PC-3 (cell line): ENCODE measurements around the gene CCL16. TPM values are rescaled to one million over a fixed set of nuclear protein-coding genes. Genes with fewer than 3 reads are reported as not detected.

ENCODE experiments used
- ATAC-seq: fragments of 200-7000 bp; cut with Tn5 transposase; 2 replicates; pipeline ENCODE4 v1.9.1; 2020; ENCODE audit warnings: mild to moderate bottlenecking, moderate library complexity
- BruUV-seq: library from RNA; stranded (reverse); fragments of 400-500 nt; replicated peaks from 2 replicates; lab custom pipeline; 2021; lab: Mats Ljungman, UMichigan
- CTCF ChIA-PET: fragments of 300-600 bp; sonication (Branson Sonifier 250); formaldehyde crosslinking; loops from one replicate; lab custom pipeline; 2022; ENCODE audit warnings: antibody characterized with exemption; lab: Charles Lee
- POLR2A ChIA-PET: fragments of 300-600 bp; sonication (Branson Sonifier 250); formaldehyde crosslinking; loops from one replicate; lab custom pipeline; 2022; ENCODE audit warnings: antibody characterized with exemption; ENCODE audit not compliant: unreplicated experiment; lab: Charles Lee
- DNase-seq: peaks from one replicate; pipeline ENCODE4 v3.0.0-alpha.2; 2015
- H2AFZ ChIP-seq: fragments of 300-600 bp; sonication (generic); 2 replicates; pipeline ENCODE4 v1.6.0; 2016; ENCODE audit warnings: antibody characterized with exemption, low read length
- H3F3A ChIP-seq: fragments of 300-600 bp; sonication (generic); one replicate; pipeline ENCODE4 v1.6.0; 2017; ENCODE audit warnings: antibody characterized with exemption, low read length, control low read depth, mild to moderate bottlenecking; ENCODE audit not compliant: unreplicated experiment
- H3K27ac ChIP-seq: fragments of 300-600 bp; sonication (generic); 2 replicates; pipeline ENCODE4 v1.5.1; 2016; ENCODE audit warnings: mild to moderate bottlenecking, low read length
- H3K27me3 ChIP-seq: fragments of 300-600 bp; sonication (generic); 2 replicates; pipeline ENCODE4 v1.6.1; 2016; ENCODE audit warnings: low read length, mixed read lengths
- H3K36me3 ChIP-seq: fragments of 300-600 bp; sonication (generic); 2 replicates; pipeline ENCODE4 v1.6.1; 2016; ENCODE audit warnings: low read depth, mixed run types, low read length, mixed read lengths
- H3K4me1 ChIP-seq: fragments of 300-600 bp; sonication (generic); 2 replicates; pipeline ENCODE4 v1.5.1; 2016; ENCODE audit warnings: low read length; ENCODE audit not compliant: insufficient read depth
- H3K4me2 ChIP-seq: fragments of 300-600 bp; sonication (generic); 2 replicates; pipeline ENCODE4 v1.6.0; 2016; ENCODE audit warnings: low read length
- H3K4me3 ChIP-seq: fragments of 300-600 bp; sonication (generic); 2 replicates; pipeline ENCODE4 v1.5.1; 2016; ENCODE audit warnings: mild to moderate bottlenecking, low read length, mixed read lengths
- H3K79me2 ChIP-seq: fragments of 300-600 bp; sonication (generic); 2 replicates; pipeline ENCODE4 v1.6.1; 2017; ENCODE audit warnings: low read length, mixed read lengths
- H3K9ac ChIP-seq: fragments of 300-600 bp; sonication (generic); 2 replicates; pipeline ENCODE4 v1.6.0; 2016; ENCODE audit warnings: mild to moderate bottlenecking, low read length
- H3K9me2 ChIP-seq: fragments of 300-600 bp; sonication (generic); replicated peaks from 2 replicates; pipeline ENCODE4 v1.6.1; 2016; ENCODE audit warnings: mixed run types, low read length, mixed read lengths
- H3K9me3 ChIP-seq: fragments of 300-600 bp; sonication (generic); 2 replicates; pipeline ENCODE4 v1.6.1; 2016; ENCODE audit warnings: low read length, mixed read lengths
- H4K20me1 ChIP-seq: fragments of 300-600 bp; sonication (generic); 2 replicates; pipeline ENCODE4 v1.6.1; 2016; ENCODE audit warnings: low read length, mixed read lengths
- EZH2 ChIP-seq: fragments of 300-600 bp; sonication (generic); IDR thresholded peaks from one replicate; pipeline ENCODE4 v1.6.1; 2017; ENCODE audit warnings: antibody characterized with exemption, mild to moderate bottlenecking, low read length; ENCODE audit not compliant: unreplicated experiment
- EZH2phosphoT487 ChIP-seq: fragments of 300-600 bp; sonication (generic); IDR thresholded peaks from 2 replicates; pipeline ENCODE4 v1.6.1; 2018; ENCODE audit warnings: mild to moderate bottlenecking, antibody characterized with exemption, low read length, borderline replicate concordance
- intact Hi-C: fragments of 100-400 bp; cut with micrococcal nuclease; formaldehyde crosslinking; loops from 2 replicates; pipeline ENCODE4 v1.9.0; 2023
- total RNA-seq: library from RNA; depleted of rRNA; stranded (reverse); fragments of >200 nt; gene quantifications from 2 replicates; pipeline ENCODE4 v1.2.3, GENCODE V29; 2014
- TF ChIP-seq, protein P1 (sequence below): fragments of 300-600 bp; sonication (generic); conservative IDR thresholded peaks from 2 replicates; pipeline ENCODE4 v1.5.1; 2017; ENCODE audit warnings: antibody characterized with exemption, low read depth, mild to moderate bottlenecking, low read length

Gene CCL16
- total RNA-seq, 1 experiment from 2014 or later, result not detected

DNA sequence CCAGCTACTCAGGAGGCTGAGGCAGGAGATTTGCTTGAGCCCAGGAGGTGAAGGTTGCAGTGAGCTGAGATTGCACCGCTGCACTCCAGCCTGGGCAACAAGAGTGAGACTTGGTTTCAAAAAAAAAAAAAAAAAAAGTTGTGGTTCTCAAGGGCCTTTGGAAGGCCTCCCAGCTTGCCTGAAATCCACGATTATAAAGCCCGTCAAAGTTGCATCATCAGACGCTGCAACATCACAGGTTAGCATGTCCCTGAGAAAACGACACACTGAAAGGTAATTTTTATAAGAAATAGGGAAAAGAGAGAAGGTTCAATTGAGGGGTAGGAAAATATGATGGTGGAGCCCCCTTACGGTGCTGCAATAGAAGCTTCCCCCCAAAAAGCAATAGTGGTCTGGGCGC, 33.2 kb downstream of the CCL16 start:
- Histone ChIP-seq H3K4me2 (no peak overlapping the region), H3K4me3 (no peak overlapping the region), H3F3A (no peaks in the 10 kb centered on the region), H3K9me3 (no peaks in the 10 kb centered on the region), H3K27ac (no peak overlapping the region), H3K4me1 (no peaks in the 10 kb centered on the region), H3K79me2 (no peaks in the 10 kb centered on the region), H3K27me3 (peaks cover 6% of the 10 kb centered on the region; the same call in 1 of the 2 replicates), H2AFZ (no peak overlapping the region), H4K20me1 (no peaks in the 10 kb centered on the region), H3K9ac (no peak overlapping the region), H3K36me3 (no peaks in the 10 kb centered on the region), H3K9me2 (no peaks in the 10 kb centered on the region)
- no peak for ATAC-seq
- intact Hi-C loops, result no loop called here
- CTCF ChIA-PET, result no interaction called here
- no peak for DNase-seq
- no peak for TF ChIP-seq EZH2phosphoT487
- TF ChIP-seq EZH2, result no peak
- TF ChIP-seq, protein P1, sequence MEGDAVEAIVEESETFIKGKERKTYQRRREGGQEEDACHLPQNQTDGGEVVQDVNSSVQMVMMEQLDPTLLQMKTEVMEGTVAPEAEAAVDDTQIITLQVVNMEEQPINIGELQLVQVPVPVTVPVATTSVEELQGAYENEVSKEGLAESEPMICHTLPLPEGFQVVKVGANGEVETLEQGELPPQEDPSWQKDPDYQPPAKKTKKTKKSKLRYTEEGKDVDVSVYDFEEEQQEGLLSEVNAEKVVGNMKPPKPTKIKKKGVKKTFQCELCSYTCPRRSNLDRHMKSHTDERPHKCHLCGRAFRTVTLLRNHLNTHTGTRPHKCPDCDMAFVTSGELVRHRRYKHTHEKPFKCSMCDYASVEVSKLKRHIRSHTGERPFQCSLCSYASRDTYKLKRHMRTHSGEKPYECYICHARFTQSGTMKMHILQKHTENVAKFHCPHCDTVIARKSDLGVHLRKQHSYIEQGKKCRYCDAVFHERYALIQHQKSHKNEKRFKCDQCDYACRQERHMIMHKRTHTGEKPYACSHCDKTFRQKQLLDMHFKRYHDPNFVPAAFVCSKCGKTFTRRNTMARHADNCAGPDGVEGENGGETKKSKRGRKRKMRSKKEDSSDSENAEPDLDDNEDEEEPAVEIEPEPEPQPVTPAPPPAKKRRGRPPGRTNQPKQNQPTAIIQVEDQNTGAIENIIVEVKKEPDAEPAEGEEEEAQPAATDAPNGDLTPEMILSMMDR, result no peak
- no TSS peak for BruUV-seq
- POLR2A ChIA-PET, result no interaction called here

DNA sequence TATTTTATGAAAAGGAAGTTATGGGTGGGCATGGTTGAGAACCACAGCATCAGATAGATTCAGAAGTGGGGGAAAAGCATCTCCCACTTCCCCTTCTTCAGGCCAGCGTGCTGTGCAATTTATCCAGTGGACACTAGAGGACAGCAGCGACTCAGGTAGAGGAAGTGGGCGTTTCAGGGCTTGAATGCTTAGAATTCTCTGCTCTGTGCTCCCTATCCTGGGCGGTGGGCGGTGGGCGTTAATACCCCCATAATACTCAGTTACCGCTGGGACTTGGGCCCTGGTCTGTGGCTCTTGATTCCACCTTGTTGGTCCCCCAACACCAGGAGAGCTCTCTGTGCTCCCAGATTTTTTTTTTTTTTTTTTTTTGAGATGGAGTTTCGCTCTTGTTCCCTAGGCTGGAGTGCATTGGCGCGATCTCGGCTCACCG, 34.1 kb downstream of the CCL16 start:
- H2AFZ ChIP-seq, result peak overlapping the region; percentile 79
- ChIA-PET CTCF (no interaction called here), POLR2A (no interaction called here)
- H3K9ac ChIP-seq, result no peak overlapping the region
- TF ChIP-seq, protein P1, result peak; percentile 65
- no peak for TF ChIP-seq EZH2
- H3K27ac ChIP-seq, result no peak overlapping the region
- no peaks in the 10 kb centered on the region for H4K20me1 ChIP-seq
- H3K79me2 ChIP-seq, result no peaks in the 10 kb centered on the region
- no peaks in the 10 kb centered on the region for H3K4me1 ChIP-seq
- peak; percentile 75 for ATAC-seq
- H3K27me3 ChIP-seq, result 0 out of 2 replicates have a peak, but pooled peaks cover 7% of the 10 kb centered on the region
- BruUV-seq, result no TSS peak
- no peaks in the 10 kb centered on the region for H3K9me2 ChIP-seq
- H3K36me3 ChIP-seq, result no peaks in the 10 kb centered on the region
- peak overlapping the region; percentile 83 for H3K4me2 ChIP-seq
- intact Hi-C loops, result no loop called here
- no peaks in the 10 kb centered on the region for H3F3A ChIP-seq
- H3K9me3 ChIP-seq, result no peaks in the 10 kb centered on the region
- peak overlapping the region; percentile 63 for H3K4me3 ChIP-seq
- DNase-seq, result peak; percentile 62

DNA sequence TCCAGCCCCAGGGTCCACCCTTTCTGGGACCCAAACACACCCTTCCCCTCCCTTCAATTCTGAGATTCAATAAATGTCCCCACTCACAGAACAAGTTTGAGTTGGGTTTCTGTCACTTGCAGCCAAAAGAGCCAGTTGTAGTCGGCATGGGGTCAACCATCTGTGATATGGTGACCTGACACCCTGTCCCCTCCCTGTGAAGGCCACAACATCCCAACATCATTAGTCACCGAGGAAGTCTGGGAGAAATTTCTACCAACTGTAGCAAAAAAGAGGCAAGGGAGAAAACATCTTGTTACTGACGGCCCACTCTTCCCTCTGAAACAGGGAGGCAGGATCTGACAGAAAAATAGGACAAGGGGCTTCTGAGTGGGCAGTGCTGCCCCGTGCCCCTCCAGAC, 37.1 kb downstream of the CCL16 start:
- no peak overlapping the region for H2AFZ ChIP-seq
- TF ChIP-seq EZH2, result no peak
- TF ChIP-seq, protein P1, result no peak
- no peak for TF ChIP-seq EZH2phosphoT487
- ChIA-PET CTCF (interaction anchor here (0.5 kb wide), 1 partner anchor 539 kb away, joined by 4 read pairs; no protein-coding TSS in a partner anchor), POLR2A (no interaction called here)
- no peak for ATAC-seq
- no peaks in the 10 kb centered on the region for H3F3A ChIP-seq
- no peak overlapping the region for H3K27ac ChIP-seq
- H3K27me3 ChIP-seq, result 0 out of 2 replicates have a peak, but pooled peaks cover 7% of the 10 kb centered on the region
- DNase-seq, result no peak
- no peaks in the 10 kb centered on the region for H3K79me2 ChIP-seq
- H3K36me3 ChIP-seq, result no peaks in the 10 kb centered on the region
- no peak overlapping the region for H3K4me2 ChIP-seq
- no TSS peak for BruUV-seq
- no peaks in the 10 kb centered on the region for H3K9me2 ChIP-seq
- H3K4me1 ChIP-seq, result no peaks in the 10 kb centered on the region
- intact Hi-C loops, result no loop called here
- no peaks in the 10 kb centered on the region for H3K9me3 ChIP-seq
- H3K9ac ChIP-seq, result no peak overlapping the region
- no peaks in the 10 kb centered on the region for H4K20me1 ChIP-seq
- H3K4me3 ChIP-seq, result no peak overlapping the region
